PC-9 (cell line): ENCODE measurements around the gene FGF10. TPM values are rescaled to one million over a fixed set of nuclear protein-coding genes. Genes with fewer than 3 reads are reported as not detected.

Experiments
- BruUV-seq: library from RNA; stranded (reverse); fragments of 400-500 nt; replicated peaks from 2 replicates; lab custom pipeline; 2021; lab: Mats Ljungman, UMichigan
- CTCF ChIA-PET: fragments of 300-600 bp; sonication (Branson Sonifier 250); formaldehyde crosslinking; loops from one replicate; lab custom pipeline; 2022; ENCODE audit warnings: antibody characterized with exemption; lab: Charles Lee
- POLR2A ChIA-PET: fragments of 300-600 bp; sonication (Branson Sonifier 250); formaldehyde crosslinking; loops from one replicate; lab custom pipeline; 2022; ENCODE audit warnings: antibody characterized with exemption; ENCODE audit not compliant: unreplicated experiment; lab: Charles Lee
- DNase-seq, 2 experiments: peaks; one replicate each; pipeline versions ENCODE4 v3.0.0 to v3.0.0-alpha.2; 2015 to 2022; ENCODE audit warnings: mixed read lengths in 1 of 2
- H2AFZ ChIP-seq: fragments of 200-600 bp; sonication (generic); 2 replicates; pipeline ENCODE4 v1.8.1; 2017; ENCODE audit warnings: antibody characterized with exemption
- H3F3A ChIP-seq: fragments of 200-600 bp; sonication (generic); 2 replicates; pipeline ENCODE4 v1.8.1; 2017; ENCODE audit warnings: antibody characterized with exemption, mild to moderate bottlenecking, low read depth; ENCODE audit not compliant: insufficient read depth
- H3K27ac ChIP-seq: fragments of 200-600 bp; sonication (generic); 2 replicates; pipeline ENCODE4 v1.6.1; 2016; ENCODE audit warnings: mixed run types
- H3K27me3 ChIP-seq: fragments of 200-600 bp; sonication (generic); 2 replicates; pipeline ENCODE4 v1.6.1; 2016; ENCODE audit warnings: low read depth, mixed run types; ENCODE audit not compliant: insufficient read depth
- H3K36me3 ChIP-seq: fragments of 200-600 bp; sonication (generic); 2 replicates; pipeline ENCODE4 v1.6.1; 2016; ENCODE audit warnings: low read depth, mixed run types
- H3K4me1 ChIP-seq: fragments of 200-600 bp; sonication (generic); replicated peaks from 2 replicates; pipeline ENCODE4 v1.6.1; 2016; ENCODE audit warnings: mixed run types; ENCODE audit not compliant: insufficient read depth
- H3K4me2 ChIP-seq: fragments of 200-600 bp; sonication (generic); 2 replicates; pipeline ENCODE4 v1.6.1; 2017; ENCODE audit warnings: mixed run types
- H3K4me3 ChIP-seq: fragments of 200-600 bp; sonication (generic); 2 replicates; pipeline ENCODE4 v1.6.1; 2016; ENCODE audit warnings: mixed run types
- H3K79me2 ChIP-seq: fragments of 200-600 bp; sonication (generic); 2 replicates; pipeline ENCODE4 v1.6.1; 2017; ENCODE audit warnings: low read depth, mixed run types
- H3K9me2 ChIP-seq: fragments of 200-600 bp; sonication (generic); 2 replicates; pipeline ENCODE4 v1.8.1; 2017; ENCODE audit warnings: mild to moderate bottlenecking; ENCODE audit not compliant: insufficient read depth
- H3K9me3 ChIP-seq: fragments of 200-600 bp; sonication (generic); 2 replicates; pipeline ENCODE4 v1.8.1; 2016; ENCODE audit warnings: low read depth; ENCODE audit not compliant: insufficient read depth
- H4K20me1 ChIP-seq: fragments of 200-600 bp; sonication (generic); 2 replicates; pipeline ENCODE4 v1.8.1; 2017; ENCODE audit not compliant: insufficient read depth
- CTCF ChIP-seq: fragments of 200-600 bp; sonication (generic); conservative IDR thresholded peaks from 2 replicates; pipeline ENCODE4 v1.6.1; 2017; ENCODE audit warnings: mixed run types, antibody characterized with exemption, mild to moderate bottlenecking, moderate library complexity
- EZH2 ChIP-seq: fragments of 200-600 bp; sonication (generic); IDR thresholded peaks from 2 replicates; pipeline ENCODE4 v1.8.0; 2017; ENCODE audit warnings: antibody characterized with exemption, low read depth
- intact Hi-C: fragments of 100-400 bp; cut with micrococcal nuclease; formaldehyde crosslinking; loops from one replicate; pipeline ENCODE4 v1.10.0; 2022; ENCODE audit not compliant: unreplicated experiment
- total RNA-seq: library from RNA; stranded (reverse); gene quantifications from 2 replicates; pipeline ENCODE4 v1.2.3, GENCODE V29; 2021

The FGF10 gene
- total RNA-seq, 1 experiment from 2014 or later = not detected

- Histone ChIP-seq H4K20me1 (no peaks in the 10 kb centered on the region), H3K9me2 (peaks cover 6% of the 10 kb centered on the region; the same call in 1 of the 2 replicates), H2AFZ (no peak overlapping the region), H3K4me2 (no peak overlapping the region), H3K27ac (no peak overlapping the region), H3K27me3 (no peaks in the 10 kb centered on the region), H3K36me3 (no peaks in the 10 kb centered on the region), H3K9me3 (no peaks in the 10 kb centered on the region), H3F3A (no peaks in the 10 kb centered on the region), H3K4me1 (no peaks in the 10 kb centered on the region), H3K4me3 (no peak overlapping the region), H3K79me2 (no peaks in the 10 kb centered on the region)
- no TSS peak for BruUV-seq
- DNase-seq = no peak
- POLR2A ChIA-PET = interaction anchor here (0.7 kb wide), 1 partner anchor 522 kb away, joined by 3 read pairs; no protein-coding TSS in a partner anchor
- CTCF ChIA-PET = no interaction called here
- intact Hi-C loops = no loop called here
- TF ChIP-seq EZH2 (no peak), CTCF (no peak)
These were observed 68.0 kb downstream of the FGF10 start for GRCh38 chr5:44321144-44321725.

- ChIA-PET CTCF (no interaction called here), POLR2A (no interaction called here)
- no peaks in the 10 kb centered on the region for H3K36me3 ChIP-seq
- H2AFZ ChIP-seq = no peak overlapping the region
- H3K4me2 ChIP-seq = no peak overlapping the region
- H3F3A ChIP-seq = no peaks in the 10 kb centered on the region
- TF ChIP-seq CTCF (no peak), EZH2 (no peak)
- DNase-seq = no peak
- no peaks in the 10 kb centered on the region for H3K79me2 ChIP-seq
- H3K9me2 ChIP-seq = peaks cover 6% of the 10 kb centered on the region; the same call in 1 of the 2 replicates
- H3K4me3 ChIP-seq = no peak overlapping the region
- H3K4me1 ChIP-seq = no peaks in the 10 kb centered on the region
- no peak overlapping the region for H3K27ac ChIP-seq
- H3K9me3 ChIP-seq = no peaks in the 10 kb centered on the region
- intact Hi-C loops = no loop called here
- no TSS peak for BruUV-seq
- H3K27me3 ChIP-seq = no peaks in the 10 kb centered on the region
- no peaks in the 10 kb centered on the region for H4K20me1 ChIP-seq
These were observed 69.0 kb downstream of the FGF10 start for GRCh38 chr5:44320188-44320587.

GRCh38 chr5:44318883-44319282 lies 70.3 kb downstream of the FGF10 start:
- intact Hi-C loops = no loop called here
- Histone ChIP-seq H3K4me3 (no peak overlapping the region), H3K4me1 (no peaks in the 10 kb centered on the region), H2AFZ (no peak overlapping the region), H3K9me3 (no peaks in the 10 kb centered on the region), H3F3A (no peaks in the 10 kb centered on the region), H3K79me2 (no peaks in the 10 kb centered on the region), H3K9me2 (peaks cover 6% of the 10 kb centered on the region; the same call in 1 of the 2 replicates), H3K27me3 (no peaks in the 10 kb centered on the region), H3K36me3 (no peaks in the 10 kb centered on the region), H4K20me1 (no peaks in the 10 kb centered on the region), H3K27ac (no peak overlapping the region), H3K4me2 (no peak overlapping the region)
- DNase-seq = no peak
- ChIA-PET POLR2A (interaction anchor here (0.7 kb wide), 1 partner anchor 12 kb away, joined by 6 read pairs; no protein-coding TSS in a partner anchor), CTCF (no interaction called here)
- BruUV-seq = no TSS peak
- no peak for TF ChIP-seq EZH2
- TF ChIP-seq CTCF = no peak
